ENCODE measurements around the gene PPP1R11. TPM values are rescaled to one million over a fixed set of nuclear protein-coding genes. Genes with fewer than 3 reads are reported as not detected.

The PPP1R11 gene
- polyA plus RNA-seq, 1 experiment = 53.5 TPM

DNA sequence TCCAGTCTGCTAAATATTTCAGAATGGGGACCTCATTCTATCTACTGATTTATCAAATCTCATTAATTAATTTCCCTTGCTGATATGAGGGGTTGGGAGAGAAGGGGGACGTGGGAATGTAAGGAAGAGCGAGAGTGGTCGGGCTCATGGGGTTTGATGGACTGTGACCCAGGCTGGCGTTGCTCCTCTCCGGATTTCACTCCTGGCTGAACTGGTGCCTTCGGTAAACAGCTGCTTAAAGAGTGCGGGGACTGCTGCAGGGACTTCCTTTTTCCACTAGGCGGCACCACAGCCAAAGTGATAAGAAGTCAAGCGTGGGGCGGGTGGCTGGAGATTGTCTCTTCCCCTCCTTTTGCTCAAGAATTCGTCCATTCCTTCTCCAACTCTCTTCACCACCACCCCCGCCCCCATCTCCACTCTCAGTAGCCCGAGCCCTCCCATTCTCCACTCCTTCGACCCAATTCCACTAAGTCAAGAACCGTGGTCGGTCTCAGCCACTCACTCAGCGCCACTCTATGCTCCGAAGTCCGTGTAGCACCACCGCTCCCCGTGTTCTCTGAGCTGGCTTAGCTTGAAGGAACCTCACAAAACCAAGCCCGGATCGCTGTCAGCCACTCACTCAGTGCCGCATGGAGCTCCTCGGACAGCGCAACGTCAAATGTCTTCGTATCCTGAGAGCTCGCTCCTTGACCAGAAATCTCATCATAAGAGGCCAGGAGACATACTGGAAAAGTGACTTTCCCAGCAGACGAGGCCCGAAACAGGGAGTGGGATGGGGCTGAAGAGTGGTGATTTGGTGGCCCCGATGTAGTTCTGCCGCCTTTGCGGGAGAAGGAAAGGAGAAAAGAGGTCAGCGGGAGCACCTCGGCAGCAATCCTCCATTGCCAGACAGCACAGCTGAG, 36.2 kb downstream of the PPP1R11 start:
- POLR2A ChIA-PET = interaction anchor here (0.6 to 1.3 kb wide), 3 partner anchors 22 to 42 kb away, joined by 3 to 6 read pairs (median 6); partner anchors contain the start of gene POLR1H

DNA sequence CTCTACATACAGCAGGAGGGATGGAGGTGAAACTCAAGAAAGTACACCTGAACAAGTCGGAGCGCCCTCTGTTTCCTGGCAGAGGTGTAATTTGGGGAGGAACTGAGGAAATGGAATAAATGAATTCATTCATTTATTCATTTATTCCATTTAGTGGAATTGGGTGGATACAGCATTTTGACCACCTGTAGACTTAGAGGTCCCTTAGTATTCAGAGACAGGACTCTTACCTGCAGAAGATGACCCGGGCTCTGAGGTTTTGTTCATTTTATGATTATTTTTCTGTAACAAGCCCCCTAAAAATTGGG, 36.8 kb downstream of the PPP1R11 start:
- no peak overlapping the region for H3K27ac ChIP-seq (ENCODE audit: low read depth, low read length)
- CTCF ChIA-PET = interaction anchor here (0.6 to 6.8 kb wide), 23 partner anchors 8 to 470 kb away, joined by 3 to 236 read pairs (median 4); partner anchors contain the start of gene GABBR1
- H3K27me3 ChIP-seq (ENCODE audit: control insufficient read depth, insufficient read depth, low read length) = peaks cover 44% of the 10 kb centered on the region
- peak overlapping the region; percentile 58; the same call in 1 of the 2 replicates for H3K4me3 ChIP-seq (ENCODE audit: low read depth, low read length)
- no peaks in the 10 kb centered on the region for H3K9me3 ChIP-seq (ENCODE audit: control insufficient read depth, insufficient read depth, low read length)
- POLR2A ChIA-PET = interaction anchor here (0.6 to 1.3 kb wide), 3 partner anchors 21 to 43 kb away, joined by 3 to 6 read pairs (median 6); partner anchors contain the start of gene POLR1H
- TF ChIP-seq, protein P1, sequence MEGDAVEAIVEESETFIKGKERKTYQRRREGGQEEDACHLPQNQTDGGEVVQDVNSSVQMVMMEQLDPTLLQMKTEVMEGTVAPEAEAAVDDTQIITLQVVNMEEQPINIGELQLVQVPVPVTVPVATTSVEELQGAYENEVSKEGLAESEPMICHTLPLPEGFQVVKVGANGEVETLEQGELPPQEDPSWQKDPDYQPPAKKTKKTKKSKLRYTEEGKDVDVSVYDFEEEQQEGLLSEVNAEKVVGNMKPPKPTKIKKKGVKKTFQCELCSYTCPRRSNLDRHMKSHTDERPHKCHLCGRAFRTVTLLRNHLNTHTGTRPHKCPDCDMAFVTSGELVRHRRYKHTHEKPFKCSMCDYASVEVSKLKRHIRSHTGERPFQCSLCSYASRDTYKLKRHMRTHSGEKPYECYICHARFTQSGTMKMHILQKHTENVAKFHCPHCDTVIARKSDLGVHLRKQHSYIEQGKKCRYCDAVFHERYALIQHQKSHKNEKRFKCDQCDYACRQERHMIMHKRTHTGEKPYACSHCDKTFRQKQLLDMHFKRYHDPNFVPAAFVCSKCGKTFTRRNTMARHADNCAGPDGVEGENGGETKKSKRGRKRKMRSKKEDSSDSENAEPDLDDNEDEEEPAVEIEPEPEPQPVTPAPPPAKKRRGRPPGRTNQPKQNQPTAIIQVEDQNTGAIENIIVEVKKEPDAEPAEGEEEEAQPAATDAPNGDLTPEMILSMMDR (IDR thresholded peaks at IDR 0.05; ENCODE audit: low read depth, low read length) = no peak
- no peak for DNase-seq (ENCODE audit: low read depth, low spot score)

More for the DNA sequence above, 36.2 kb downstream of the PPP1R11 start:
- DNase-seq (ENCODE audit: low read depth, low spot score) = peak; percentile 64
- Histone ChIP-seq H3K4me3 (ENCODE audit: low read depth, low read length) (peak overlapping the region; percentile 58), H3K9me3 (ENCODE audit: control insufficient read depth, insufficient read depth, low read length) (no peaks in the 10 kb centered on the region), H3K27me3 (ENCODE audit: control insufficient read depth, insufficient read depth, low read length) (peaks cover 50% of the 10 kb centered on the region), H3K27ac (ENCODE audit: low read depth, low read length) (no peak overlapping the region)
- TF ChIP-seq, protein P1 (IDR thresholded peaks at IDR 0.05; ENCODE audit: low read depth, low read length) = peak; percentile 92
- CTCF ChIA-PET = interaction anchor here (0.6 to 6.8 kb wide), 31 partner anchors 9 to 470 kb away, joined by 3 to 236 read pairs (median 4); partner anchors contain the start of genes GABBR1 and PPP1R11

DNA sequence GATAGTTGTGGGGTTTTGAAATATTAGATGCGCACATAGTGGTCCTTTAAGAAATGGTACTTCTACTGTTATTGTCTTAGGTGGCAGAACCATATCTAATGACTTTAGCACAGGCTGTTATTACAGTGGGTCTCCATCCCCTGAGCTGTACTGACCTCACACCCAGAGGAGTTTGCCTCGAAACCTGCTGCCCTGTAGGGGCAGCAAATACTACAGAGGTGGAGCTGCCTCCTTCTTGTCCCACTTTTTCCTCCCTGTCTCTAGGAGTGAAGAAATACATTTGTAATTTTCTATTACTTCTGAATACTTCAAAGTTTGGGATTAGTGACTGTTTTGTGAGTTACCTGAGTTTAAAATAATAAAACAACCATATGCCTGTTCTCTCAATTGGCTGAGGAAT, 37.7 kb downstream of the PPP1R11 start:
- TF ChIP-seq, protein P1 (IDR thresholded peaks at IDR 0.05; ENCODE audit: low read depth, low read length) = no peak
- POLR2A ChIA-PET = no interaction called here
- Histone ChIP-seq H3K4me3 (ENCODE audit: low read depth, low read length) (no peak overlapping the region), H3K27me3 (ENCODE audit: control insufficient read depth, insufficient read depth, low read length) (peaks cover 36% of the 10 kb centered on the region), H3K27ac (ENCODE audit: low read depth, low read length) (no peak overlapping the region), H3K9me3 (ENCODE audit: control insufficient read depth, insufficient read depth, low read length) (no peaks in the 10 kb centered on the region)
- no peak for DNase-seq (ENCODE audit: low read depth, low spot score)
- CTCF ChIA-PET = interaction anchor here (1.3 to 6.8 kb wide), 8 partner anchors 7 to 257 kb away, joined by 3 to 236 read pairs (median 8); no protein-coding TSS in a partner anchor

DNA sequence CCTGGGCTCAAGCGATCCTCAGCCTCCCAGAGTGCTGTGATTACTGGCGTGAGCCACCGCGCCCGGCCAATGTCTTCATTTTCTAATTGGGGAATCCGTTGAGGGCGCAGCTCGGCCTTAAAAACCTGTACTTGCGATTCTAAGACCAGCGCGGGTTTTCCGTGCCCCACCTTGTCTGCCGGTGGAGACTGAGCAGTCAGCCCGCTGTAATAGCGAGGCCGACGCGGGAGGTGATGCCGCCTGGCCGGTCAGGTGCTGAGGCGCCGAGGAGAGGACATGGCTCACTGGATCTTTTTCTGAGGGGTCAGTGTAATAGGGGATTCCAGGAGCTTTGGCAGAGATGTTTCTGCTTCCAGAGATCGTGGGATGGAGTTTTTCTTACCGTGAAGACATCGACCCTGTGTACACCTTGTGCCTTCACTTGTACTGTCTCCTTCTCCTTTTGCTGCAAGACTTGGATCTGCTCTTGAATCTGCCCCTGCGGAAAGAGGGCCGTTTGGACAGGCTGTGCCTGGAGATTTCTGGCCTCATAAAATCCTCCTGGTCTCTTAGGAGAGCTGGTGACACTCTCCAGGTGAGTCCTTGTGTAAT, 44.4 kb downstream of the PPP1R11 start:
- POLR2A ChIA-PET = no interaction called here
- H3K27me3 ChIP-seq (ENCODE audit: control insufficient read depth, insufficient read depth, low read length) = peaks cover 26% of the 10 kb centered on the region
- no peak overlapping the region for H3K27ac ChIP-seq (ENCODE audit: low read depth, low read length)
- no peak overlapping the region for H3K4me3 ChIP-seq (ENCODE audit: low read depth, low read length)
- no peaks in the 10 kb centered on the region for H3K9me3 ChIP-seq (ENCODE audit: control insufficient read depth, insufficient read depth, low read length)
- TF ChIP-seq, protein P1 (IDR thresholded peaks at IDR 0.05; ENCODE audit: low read depth, low read length) = no peak
- no peak for DNase-seq (ENCODE audit: low read depth, low spot score)
- CTCF ChIA-PET = interaction anchor here (1.0 kb wide), 2 partner anchors 8 to 20 kb away, joined by 4 to 6 read pairs; no protein-coding TSS in a partner anchor
